Activated CD4-positive, alpha-beta T cell treated with anti-CD3 and anti-CD28 coated beads, Interleukin-2, amount 50 U/mL, for 4 hours (primary cell): ENCODE results near the gene TK2.
"Not testable (repeated sequence)": the region's sequence is repeated elsewhere in the genome, so short reads cannot be mapped to it uniquely, and the experiment has no call there.

Experiments used
- DNase-seq, 2 experiments: peaks; one replicate each; pipeline ENCODE4 v3.0.0-alpha.2; 2020

The TK2 gene

GRCh38 chr16:66572356-66572755 lies 22.4 kb upstream of the TK2 start:
- DNase-seq: no peak

DNA sequence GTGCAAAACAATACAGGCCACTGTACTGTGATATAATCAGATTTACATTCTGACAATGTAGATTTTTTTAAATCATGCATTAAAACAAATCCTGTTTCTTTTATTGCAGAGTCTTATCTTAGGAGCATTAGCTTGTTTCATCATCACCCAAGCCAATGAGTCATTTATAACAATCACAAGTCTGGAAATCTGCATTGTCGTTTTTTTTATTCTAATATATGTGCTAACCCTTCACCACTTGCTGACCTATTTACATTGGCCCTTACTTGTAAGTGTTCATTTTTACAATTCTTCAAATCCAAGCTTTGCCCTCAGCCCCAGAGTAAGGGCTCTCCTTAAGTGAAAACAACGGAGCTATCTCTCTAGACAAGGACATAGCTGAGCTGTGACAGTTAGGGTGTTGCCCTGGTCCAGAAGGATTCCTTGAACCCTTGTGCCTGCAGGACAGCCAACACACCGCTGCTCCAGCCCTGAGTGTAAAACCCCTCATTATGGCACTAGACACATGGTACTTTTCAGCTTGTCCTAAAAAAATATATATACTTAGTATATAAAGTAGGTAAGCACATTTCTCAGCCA lies 20.0 kb upstream of the TK2 start:
- no peak for DNase-seq

- no peak for DNase-seq
These were observed 19.2 kb upstream of the TK2 start for GRCh38 chr16:66569131-66569530.

GRCh38 chr16:66568355-66568754 lies 18.4 kb upstream of the TK2 start:
- no peak for DNase-seq

- DNase-seq: not testable (repeated sequence)
These were observed 17.3 kb upstream of the TK2 start for GRCh38 chr16:66567270-66567669.

GRCh38 chr16:66566051-66566901 lies 16.4 kb upstream of the TK2 start, which contains the start of gene CMTM1:
Gene CMTM1, plus strand, starts transcription at chr16:66566439. Its CDS starts 75 bp downstream, at chr16:66566514.
- DNase-seq: no peak

GRCh38 chr16:66563574-66564334 lies 13.8 kb upstream of the TK2 start:
- no peak for DNase-seq

DNA sequence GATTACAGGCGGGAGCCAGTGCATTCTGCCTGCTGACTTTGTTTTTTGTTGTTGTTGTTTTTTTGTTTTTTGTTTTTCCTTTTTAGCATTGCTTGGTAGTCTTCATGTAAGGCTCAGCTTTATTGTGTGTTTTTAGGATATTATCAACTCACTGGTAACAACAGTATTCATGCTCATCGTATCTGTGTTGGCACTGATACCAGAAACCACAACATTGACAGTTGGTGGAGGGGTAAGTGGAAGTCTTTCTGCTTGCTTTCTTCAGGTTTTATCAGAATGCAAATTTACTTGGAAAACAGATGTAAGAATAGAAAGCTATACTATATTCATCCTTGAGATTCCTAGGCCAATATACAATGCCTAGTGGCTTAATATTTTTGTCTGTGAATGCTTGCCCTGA lies 13.1 kb upstream of the TK2 start:
- no peak for DNase-seq

GRCh38 chr16:66562409-66562808 lies 12.5 kb upstream of the TK2 start:
- no peak for DNase-seq

- no peak for DNase-seq
These were observed 11.6 kb upstream of the TK2 start for GRCh38 chr16:66561381-66562080.

DNA sequence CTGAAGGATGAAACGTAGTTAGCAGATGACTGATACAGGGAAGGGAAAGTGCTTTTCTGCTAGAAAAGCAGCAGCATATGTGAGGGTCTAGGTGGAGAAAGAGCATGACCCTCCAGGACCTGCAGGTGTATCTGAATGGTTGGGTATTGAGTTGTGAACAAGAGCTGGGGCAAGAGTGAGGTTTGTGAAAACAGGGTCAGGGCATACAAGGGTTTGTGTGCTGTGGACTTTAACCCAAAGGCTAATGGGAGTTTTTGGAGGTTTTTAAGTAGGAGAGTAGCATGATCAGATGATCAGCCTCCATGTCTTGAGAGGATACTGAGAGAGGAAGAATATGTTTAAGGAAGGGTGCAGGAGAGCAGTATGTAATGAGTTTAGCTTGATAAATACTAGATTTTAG lies 10.2 kb upstream of the TK2 start:
- no peak for DNase-seq

GRCh38 chr16:66554495-66554894 lies 4.6 kb upstream of the TK2 start:
- no peak for DNase-seq

DNA sequence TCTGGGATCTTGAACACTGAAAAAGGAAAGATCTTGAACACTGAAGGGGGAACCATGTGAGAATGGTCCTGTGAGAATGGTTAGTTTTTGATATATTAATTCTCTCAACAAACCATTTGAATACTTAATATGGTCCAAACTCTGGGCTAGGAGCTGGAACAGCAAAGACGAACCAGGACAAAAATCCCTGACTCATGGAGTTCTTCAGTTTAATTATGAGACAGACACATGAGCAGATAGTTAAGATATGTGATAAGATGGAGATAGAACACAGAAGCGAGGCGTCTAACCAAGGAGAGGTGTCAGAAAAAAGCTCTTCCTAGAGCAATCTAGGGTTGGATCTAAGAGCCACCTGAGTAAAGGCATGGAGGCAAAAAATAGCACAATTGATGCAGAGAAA lies 4.1 kb upstream of the TK2 start:
- DNase-seq: no peak

DNA sequence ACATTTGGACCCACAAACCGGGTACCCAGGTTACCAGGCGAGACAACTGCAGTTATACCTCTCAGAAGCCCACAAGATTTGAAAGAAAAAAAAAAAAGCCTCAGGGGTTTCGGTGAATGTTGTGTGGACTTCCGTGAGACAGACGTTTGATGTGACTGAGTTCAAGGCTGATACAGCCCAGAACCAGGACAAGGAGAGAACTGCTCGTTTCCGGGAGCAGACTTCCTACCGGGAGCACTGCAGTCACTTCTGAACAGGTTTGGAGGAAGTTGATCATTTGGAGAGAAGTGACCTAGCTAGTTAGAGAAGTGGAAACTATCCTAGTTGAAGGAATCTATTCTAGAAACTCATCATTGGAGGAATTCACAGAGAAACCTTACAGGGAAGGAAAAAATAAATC lies 3.3 kb upstream of the TK2 start:
- DNase-seq: no peak

DNA sequence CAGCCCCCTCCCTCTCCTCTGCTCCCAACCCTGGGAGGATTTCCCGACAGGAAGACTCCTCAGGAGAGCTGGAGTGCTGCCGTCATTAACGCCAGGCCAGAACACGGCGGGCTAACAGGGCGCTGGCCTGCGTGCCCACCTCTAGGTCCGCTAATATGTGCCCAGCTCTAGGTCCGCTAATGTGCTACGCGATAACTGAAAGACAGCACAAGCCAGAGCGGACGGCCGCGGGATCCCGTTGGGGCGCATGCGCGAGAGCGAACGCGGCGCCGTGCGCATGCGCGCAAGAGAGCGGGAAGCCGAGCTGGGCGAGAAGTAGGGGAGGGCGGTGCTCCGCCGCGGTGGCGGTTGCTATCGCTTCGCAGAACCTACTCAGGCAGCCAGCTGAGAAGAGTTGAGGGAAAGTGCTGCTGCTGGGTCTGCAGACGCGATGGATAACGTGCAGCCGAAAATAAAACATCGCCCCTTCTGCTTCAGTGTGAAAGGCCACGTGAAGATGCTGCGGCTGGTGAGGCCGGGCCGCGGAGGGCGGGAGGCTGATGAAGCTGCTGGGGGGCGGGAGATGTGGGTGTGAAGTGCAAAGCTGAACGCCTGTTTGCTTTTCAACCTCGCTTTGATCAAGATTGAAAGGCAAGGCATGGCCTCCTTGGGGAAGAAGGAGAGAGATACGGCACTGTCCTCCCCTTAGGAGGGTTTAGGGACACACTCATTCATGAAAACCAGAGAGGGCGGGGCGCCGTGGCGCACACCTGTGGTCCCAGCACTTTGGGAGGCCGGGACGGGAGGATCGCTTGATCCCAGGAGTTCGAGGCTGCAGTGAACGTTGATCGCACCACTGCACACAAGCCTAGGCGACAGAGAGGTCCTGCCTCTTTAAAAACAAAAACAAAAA lies 2.6 kb upstream of the TK2 start, which contains the start of gene CKLF:
CKLF (plus strand) TSS at position 291 of the 892 bp plus-strand sequence; CDS start at position 431, 140 bp downstream.
- peak; percentile 82 to 85 for DNase-seq

- no peak for DNase-seq
These were observed 1.9 kb upstream of the TK2 start for GRCh38 chr16:66551788-66552285.

- DNase-seq: peak; percentile 45 to 46
These were observed 1.4 kb upstream of the TK2 start for GRCh38 chr16:66551348-66551759.

DNA sequence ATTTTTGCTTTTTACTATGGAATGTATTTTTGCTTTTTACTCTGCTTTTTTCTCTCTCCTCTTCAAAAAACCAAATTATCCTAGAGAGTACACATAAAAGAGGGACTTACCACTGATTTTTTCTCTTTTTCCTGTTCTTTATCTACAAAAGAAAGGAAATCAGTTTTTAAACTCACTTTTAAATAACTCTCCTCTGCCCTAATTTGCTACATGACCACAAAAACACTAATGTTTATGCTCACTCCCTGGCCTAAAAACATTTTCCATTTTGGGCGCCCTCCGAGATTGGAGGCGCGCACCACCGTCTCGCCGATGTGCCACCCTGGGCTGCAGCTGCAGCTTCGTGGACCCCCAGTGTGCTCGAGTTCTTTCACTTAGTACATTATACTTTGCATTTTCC lies 1.1 kb downstream of the TK2 start:
- DNase-seq: no peak

- no peak for DNase-seq
These were observed 1.9 kb downstream of the TK2 start for GRCh38 chr16:66548068-66548467.

DNA sequence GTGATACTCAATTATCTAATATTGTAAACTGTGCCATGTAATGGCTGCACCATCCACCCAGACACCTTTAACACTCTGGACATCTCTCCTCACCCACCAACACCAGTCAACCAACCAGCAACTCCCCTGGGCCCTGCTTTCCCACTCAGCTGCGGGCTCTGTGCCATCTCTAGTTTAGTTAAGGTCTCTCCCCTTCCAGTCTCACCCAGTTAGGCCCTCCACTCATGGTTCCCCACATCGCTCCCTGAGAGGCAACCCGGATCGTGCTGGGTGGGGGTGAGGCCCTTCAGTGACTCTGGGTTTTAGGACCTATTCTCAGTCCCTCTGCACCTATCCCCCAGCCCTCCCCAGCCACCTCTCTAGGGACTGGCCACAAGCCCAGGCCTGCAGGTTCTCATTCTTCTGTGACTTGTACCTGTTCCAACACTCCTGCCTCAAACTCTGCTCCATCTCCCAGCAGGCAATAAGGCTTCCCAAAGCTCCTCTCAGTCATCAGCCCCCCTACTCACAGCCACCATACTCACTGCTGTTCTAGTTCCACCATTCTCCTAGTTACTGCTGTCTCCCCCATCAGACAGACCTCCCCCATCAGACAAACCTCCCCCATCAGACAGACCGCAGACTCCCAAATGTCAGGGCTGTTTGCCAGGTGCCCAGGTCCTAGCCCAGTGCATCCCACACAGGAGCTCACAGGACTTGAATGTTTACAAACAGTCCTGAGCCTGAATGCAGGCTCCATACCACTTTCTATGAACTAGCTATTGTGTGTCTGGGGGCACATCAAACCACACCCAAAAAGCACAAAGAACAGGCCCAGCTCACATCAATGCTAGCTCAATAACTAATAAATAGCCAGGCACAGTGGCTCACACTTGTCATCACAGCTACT lies 2.6 kb downstream of the TK2 start:
- no peak for DNase-seq
